ENCODE measurements around the gene NTSR1. TPM values are rescaled to one million over a fixed set of nuclear protein-coding genes. Genes with fewer than 3 reads are reported as not detected.

Gene NTSR1
- total and polyA plus RNA-seq, 2 of the 13 experiments (the other 11 are each of a cell fraction or from before 2014, with no cell fraction given) = 0.09 to 0.12 TPM

DNA sequence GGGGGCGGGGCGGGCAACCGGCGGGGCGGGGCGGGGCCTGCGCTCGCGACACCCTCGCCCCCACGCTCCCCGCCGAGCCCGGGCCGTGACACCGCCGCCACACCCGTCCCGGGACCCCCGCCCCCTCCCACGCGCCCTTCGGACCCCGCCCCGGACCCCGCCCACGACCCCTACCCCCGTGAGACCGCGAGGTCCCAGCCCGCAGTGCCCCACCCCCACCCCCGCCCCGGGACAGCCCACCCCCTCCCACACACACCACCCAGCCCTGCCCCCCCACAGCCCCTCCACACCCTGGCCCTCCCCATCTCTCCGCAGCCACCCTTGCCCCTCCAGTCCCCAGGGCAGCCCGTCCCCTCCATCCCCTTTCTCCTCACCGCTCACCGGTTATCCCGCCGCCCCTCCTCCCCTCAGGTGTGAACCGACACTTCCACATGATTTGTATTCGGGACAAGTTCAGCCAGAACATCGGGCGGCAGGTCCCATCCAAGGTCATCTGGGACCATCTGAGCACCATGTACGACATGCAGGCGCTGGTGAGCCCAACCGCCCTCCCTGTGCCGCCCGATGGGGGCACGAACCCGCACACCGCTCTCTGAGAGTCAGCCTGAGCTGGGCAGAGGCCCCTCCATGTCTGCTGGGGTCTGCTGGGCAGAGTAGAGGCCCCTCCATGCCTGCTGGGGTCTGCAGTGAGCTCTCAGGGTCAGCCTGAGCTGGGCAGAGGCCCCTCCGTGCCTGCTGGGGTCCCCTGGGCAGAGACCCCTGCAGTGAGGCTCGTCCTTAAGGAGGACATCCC is 88.3 kb downstream of the NTSR1 start (continued):
- TF ChIP-seq TBX3 (IDR thresholded peaks at IDR 0.05; ENCODE audit: borderline replicate concordance) (peak; percentile 60; the same call in 1 of the 2 replicates), NBN (conservative IDR thresholded peaks at IDR 0.05) (no peak), ZSCAN25 (CRISPR knock-in tag; IDR thresholded peaks at IDR 0.05) (no peak), ZNF30 (CRISPR knock-in tag; IDR thresholded peaks at IDR 0.05) (no peak), ZNF350 (CRISPR knock-in tag; IDR thresholded peaks at IDR 0.05; ENCODE audit: borderline replicate concordance, low read depth) (no peak), PAF1 (CRISPR knock-in tag; IDR thresholded peaks at IDR 0.05) (no peak), ZNF878 (CRISPR knock-in tag; IDR thresholded peaks at IDR 0.05) (no peak), ZNF564 (CRISPR knock-in tag; IDR thresholded peaks at IDR 0.05) (no peak), SPEN (CRISPR knock-in tag; IDR thresholded peaks at IDR 0.05; ENCODE audit: low read depth) (no peak; the same call in 1 of the 2 replicates), NKX3-1 (CRISPR knock-in tag; IDR thresholded peaks at IDR 0.05) (peak; percentile 54; the same call in 1 of the 2 replicates), RBFOX2 (IDR thresholded peaks at IDR 0.05; ENCODE audit: low read depth, low read length) (no peak), TBP (CRISPR knock-in tag; IDR thresholded peaks at IDR 0.05) (no peak), KDM4B (CRISPR knock-in tag; IDR thresholded peaks at IDR 0.05) (no peak), BRCA1 (CRISPR knock-in tag; IDR thresholded peaks at IDR 0.05) (no peak)
- TF ChIP-seq, protein P1, sequence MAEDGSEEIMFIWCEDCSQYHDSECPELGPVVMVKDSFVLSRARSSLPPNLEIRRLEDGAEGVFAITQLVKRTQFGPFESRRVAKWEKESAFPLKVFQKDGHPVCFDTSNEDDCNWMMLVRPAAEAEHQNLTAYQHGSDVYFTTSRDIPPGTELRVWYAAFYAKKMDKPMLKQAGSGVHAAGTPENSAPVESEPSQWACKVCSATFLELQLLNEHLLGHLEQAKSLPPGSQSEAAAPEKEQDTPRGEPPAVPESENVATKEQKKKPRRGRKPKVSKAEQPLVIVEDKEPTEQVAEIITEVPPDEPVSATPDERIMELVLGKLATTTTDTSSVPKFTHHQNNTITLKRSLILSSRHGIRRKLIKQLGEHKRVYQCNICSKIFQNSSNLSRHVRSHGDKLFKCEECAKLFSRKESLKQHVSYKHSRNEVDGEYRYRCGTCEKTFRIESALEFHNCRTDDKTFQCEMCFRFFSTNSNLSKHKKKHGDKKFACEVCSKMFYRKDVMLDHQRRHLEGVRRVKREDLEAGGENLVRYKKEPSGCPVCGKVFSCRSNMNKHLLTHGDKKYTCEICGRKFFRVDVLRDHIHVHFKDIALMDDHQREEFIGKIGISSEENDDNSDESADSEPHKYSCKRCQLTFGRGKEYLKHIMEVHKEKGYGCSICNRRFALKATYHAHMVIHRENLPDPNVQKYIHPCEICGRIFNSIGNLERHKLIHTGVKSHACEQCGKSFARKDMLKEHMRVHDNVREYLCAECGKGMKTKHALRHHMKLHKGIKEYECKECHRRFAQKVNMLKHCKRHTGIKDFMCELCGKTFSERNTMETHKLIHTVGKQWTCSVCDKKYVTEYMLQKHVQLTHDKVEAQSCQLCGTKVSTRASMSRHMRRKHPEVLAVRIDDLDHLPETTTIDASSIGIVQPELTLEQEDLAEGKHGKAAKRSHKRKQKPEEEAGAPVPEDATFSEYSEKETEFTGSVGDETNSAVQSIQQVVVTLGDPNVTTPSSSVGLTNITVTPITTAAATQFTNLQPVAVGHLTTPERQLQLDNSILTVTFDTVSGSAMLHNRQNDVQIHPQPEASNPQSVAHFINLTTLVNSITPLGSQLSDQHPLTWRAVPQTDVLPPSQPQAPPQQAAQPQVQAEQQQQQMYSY (CRISPR knock-in tag; IDR thresholded peaks at IDR 0.05) = no peak
- TF ChIP-seq, protein P2, sequence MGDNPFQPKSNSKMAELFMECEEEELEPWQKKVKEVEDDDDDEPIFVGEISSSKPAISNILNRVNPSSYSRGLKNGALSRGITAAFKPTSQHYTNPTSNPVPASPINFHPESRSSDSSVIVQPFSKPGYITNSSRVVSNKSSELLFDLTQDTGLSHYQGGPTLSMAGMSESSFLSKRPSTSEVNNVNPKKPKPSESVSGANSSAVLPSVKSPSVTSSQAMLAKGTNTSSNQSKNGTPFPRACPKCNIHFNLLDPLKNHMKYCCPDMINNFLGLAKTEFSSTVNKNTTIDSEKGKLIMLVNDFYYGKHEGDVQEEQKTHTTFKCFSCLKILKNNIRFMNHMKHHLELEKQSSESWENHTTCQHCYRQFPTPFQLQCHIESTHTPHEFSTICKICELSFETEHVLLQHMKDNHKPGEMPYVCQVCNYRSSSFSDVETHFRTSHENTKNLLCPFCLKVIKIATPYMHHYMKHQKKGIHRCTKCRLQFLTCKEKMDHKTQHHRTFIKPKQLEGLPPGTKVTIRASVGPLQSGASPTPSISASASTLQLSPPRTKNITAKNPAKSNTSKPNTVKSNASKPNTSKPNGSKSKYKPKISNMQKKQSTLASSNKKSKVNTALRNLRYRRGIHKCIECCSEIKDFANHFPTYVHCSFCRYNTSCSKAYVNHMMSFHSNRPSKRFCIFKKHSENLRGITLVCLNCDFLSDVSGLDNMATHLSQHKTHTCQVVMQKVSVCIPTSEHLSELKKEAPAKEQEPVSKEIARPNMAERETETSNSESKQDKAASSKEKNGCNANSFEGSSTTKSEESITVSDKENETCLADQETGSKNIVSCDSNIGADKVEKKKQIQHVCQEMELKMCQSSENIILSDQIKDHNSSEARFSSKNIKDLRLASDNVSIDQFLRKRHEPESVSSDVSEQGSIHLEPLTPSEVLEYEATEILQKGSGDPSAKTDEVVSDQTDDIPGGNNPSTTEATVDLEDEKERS (CRISPR knock-in tag; IDR thresholded peaks at IDR 0.05) = 0 out of 2 replicates have a peak, but pooled peaks have one; percentile 66
- TF ChIP-seq, protein P3, sequence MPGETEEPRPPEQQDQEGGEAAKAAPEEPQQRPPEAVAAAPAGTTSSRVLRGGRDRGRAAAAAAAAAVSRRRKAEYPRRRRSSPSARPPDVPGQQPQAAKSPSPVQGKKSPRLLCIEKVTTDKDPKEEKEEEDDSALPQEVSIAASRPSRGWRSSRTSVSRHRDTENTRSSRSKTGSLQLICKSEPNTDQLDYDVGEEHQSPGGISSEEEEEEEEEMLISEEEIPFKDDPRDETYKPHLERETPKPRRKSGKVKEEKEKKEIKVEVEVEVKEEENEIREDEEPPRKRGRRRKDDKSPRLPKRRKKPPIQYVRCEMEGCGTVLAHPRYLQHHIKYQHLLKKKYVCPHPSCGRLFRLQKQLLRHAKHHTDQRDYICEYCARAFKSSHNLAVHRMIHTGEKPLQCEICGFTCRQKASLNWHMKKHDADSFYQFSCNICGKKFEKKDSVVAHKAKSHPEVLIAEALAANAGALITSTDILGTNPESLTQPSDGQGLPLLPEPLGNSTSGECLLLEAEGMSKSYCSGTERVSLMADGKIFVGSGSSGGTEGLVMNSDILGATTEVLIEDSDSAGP (CRISPR knock-in tag; IDR thresholded peaks at IDR 0.05; ENCODE audit: borderline replicate concordance) = no peak; the same call in 1 of the 2 replicates
- TF ChIP-seq, protein P4, sequence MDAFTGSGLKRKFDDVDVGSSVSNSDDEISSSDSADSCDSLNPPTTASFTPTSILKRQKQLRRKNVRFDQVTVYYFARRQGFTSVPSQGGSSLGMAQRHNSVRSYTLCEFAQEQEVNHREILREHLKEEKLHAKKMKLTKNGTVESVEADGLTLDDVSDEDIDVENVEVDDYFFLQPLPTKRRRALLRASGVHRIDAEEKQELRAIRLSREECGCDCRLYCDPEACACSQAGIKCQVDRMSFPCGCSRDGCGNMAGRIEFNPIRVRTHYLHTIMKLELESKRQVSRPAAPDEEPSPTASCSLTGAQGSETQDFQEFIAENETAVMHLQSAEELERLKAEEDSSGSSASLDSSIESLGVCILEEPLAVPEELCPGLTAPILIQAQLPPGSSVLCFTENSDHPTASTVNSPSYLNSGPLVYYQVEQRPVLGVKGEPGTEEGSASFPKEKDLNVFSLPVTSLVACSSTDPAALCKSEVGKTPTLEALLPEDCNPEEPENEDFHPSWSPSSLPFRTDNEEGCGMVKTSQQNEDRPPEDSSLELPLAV (CRISPR knock-in tag; conservative IDR thresholded peaks at IDR 0.05; ENCODE audit: low read depth) = no peak
